NCI-H82 (cell line): Measurements from ENCODE around the gene MAGEA10.
"Not testable (repeated sequence)": the region's sequence is repeated elsewhere in the genome, so short reads cannot be mapped to it uniquely, and the experiment has no call there.

Experiments used
- DNase-seq: peaks from one replicate; lab custom pipeline; 2025; lab: John Stamatoyannopoulos, UW

The MAGEA10 gene

DNA sequence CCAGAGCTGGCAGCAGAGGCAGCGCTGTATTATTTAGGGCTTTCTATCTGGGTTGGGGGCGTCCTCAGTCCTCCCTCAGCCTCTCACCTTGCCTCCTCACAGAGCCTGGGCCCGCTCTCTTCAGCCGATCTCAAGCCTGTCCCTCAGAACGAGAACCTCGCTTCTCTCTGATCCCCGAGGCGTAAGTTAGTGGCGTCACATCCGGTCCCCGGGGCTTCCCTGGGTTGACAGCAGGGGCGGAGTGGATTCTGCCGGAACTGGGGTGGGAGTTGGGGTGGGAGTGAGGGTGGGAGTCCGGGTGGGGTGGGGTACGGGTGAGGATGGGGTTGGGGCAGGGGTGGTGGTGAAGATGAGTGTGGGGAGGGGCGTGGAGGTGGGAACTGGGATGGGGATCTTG, at the start of gene MAGEA10:
MAGEA10 (minus strand) TSS at position 190 of the 397 bp plus-strand sequence. CDS start 2,957 bp downstream, outside the sequence.
- peak; percentile 43 for DNase-seq

DNA sequence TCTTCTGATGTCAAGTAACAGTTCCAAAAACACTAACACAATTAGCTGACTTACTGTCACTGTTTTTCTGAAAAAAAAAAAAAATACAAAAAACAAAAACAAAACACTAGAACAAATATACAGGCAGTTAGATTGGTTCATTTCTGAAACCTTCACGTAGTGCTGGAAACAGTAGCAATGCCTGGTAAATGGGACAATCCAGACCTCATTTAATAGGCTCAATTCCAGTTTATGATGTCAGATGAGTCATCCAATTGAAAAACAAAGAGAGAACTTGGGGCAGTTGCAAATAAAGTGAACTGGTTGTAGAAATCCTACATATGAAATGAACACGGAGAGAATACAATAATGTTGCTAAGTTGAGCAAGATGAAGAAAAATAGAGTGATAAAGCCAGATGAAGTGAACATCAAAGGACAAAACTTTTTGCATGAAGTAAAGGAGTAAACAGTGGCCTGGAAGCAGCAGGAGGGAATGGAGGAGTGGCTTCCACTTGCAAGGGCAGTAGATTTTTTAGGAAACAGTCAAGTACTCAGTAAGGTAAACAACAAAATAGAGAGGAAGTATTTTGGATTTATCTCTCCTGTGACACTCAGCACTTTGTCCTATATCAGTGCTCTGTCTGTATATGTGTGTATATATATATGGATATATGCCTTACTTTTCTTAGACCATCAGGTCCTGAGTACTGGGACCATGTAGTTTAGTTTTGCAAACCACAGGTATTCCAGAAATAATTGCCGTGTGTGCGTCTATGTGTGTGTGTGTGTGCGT, 39.3 kb upstream of the MAGEA10 start:
- no peak for DNase-seq

DNA sequence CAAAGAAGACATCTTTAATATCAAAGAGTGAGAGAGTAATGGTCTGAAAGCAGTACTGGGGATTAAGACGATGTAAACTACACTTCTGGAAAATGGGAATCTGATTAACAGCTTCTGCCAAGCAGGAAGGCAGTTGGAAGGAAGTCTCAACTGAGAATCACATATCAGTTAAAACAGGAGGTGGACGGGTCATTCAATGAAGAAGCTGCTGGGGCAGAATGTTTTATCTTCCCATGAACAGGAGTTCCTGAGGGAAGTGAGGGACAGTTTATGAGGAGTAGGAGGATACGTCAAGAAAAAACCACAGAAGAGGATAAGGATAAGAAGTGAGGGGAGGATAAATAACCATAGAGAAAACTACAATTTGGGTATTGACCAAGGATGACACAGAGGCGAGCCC, 38.7 kb upstream of the MAGEA10 start:
- DNase-seq = no peak

DNA sequence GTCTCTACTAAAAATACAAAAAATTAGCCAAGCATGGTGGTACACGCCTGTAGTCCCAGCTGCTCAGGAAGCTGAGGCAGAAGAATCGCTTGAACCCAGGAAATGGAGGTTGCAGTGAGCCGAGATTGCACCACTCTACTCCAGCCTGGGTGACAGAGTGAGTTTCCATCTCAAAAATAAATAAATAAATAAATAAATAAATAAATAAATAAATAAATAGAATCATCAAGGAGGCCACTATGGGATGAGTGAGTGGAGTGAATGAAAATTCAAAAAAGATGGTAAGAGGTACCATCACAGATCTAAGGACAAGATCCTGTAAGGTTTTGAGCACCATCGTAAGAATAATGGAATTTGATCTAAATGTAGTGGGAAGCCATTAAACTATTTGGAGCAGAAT, 37.5 kb upstream of the MAGEA10 start:
- DNase-seq = not testable (repeated sequence)

DNA sequence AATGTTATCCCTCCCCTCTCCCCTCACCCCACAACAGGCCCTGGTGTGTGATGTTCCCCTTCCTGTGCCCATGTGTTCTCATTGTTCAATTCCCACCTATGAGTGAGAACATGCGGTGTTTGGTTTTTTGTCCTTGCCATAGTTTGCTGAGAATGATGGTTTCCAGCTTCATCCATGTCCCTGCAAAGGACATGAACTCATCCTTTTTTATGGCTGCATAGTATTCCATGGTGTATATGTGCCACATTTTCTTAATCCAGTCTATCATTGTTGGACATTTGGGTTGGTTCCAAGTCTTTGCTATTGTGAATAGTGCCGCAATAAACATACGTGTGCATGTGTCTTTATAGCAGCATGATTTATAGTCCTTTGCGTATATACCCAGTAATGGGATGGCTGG, 35.5 kb upstream of the MAGEA10 start:
- DNase-seq = not testable (repeated sequence)

DNA sequence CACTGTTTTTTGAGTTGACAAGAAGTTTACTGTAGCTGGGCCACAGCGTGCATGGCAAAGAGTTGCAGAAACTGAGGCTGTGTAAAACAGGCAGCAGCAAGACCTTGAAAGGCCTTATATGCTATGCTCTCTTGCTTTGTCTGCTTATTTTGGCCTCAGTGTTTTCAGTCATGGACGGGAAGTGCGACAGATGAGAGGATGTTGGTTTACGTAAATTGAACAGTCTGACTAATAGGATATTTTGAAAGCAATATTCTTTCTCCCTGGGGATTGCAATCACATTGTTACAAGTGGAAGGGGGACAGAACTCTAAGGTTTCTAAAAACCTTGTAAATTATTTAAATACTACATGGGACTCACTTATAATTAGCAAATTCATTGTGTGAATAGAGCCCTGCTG, 32.2 kb upstream of the MAGEA10 start:
- no peak for DNase-seq

DNA sequence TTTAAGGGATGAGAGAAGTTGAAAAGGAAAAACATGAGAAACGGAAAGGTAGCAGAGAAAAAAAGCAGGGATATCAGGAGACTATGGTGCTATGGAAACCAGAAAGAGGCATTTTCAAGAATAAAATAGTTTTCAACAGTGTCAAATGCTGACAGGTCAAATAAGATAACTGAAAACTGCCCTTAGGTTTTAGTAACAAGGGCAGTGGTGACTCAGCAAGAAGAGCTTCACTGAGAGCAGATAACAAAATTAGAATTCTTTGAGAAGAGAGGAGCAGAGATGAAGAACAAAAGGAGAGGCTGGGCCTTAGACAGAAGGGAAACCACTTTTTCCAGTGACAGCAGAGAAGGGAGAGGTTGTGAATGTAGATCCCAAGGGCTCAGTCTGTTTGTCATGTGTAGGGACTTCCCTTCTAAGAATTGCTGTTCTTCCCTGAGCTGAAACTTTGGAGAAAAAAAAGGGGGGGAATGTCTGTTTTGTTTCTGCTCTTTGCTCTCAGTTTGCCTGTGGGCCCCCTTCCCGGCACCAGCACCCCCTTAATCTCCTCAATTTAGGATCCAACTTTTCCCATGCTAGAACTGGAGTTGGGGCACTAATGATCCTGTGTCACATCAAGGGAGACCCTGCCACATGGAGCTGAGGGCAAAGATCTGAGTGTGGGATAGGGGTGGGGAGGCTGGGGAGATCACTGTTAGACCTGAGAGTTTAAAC, 26.8 kb upstream of the MAGEA10 start:
- DNase-seq = no peak

DNA sequence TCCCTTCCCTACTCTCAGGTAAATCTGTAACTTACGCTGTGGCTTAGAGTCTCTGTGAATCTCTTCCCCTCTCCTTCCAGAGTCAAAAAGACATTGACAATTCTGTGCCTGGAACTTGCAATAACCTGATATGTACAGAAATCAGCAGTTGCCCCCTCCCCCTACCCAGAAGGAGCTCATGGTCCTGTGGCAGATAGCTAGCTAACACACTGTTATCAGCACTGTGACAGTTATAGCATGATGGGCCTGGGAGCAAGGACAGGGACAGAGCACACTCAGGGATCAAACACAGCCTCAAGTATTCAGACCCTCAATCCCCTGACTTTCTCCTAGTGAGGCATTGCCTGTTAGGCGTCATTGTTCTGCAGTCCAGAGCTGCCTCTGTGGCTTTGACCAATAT, 18.7 kb upstream of the MAGEA10 start:
- no peak for DNase-seq

DNA sequence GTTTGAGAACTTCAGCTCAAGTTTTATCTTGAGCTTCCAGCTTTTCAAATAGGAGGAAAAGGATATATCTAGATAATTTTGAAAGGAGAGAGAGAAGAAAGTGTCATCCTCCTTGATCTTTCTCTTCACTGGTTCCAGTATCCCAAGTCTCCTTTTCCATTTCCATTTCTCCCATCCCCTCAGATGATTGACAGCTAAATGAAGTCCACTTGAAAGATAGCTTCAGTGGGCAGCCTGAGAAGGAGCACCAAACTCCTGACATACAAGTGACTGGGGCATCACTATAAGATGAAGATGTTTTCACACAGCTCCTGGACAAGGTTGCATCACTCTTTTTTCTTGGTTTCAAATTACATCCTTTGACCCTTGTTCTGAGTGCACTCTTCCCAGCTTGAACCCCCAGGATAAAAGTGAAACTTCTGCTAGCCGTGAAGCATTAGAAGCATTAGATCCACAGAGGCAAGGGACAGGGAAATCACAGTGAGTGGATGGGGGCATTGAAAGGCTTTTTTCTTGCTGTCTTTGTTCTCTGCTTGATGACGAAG, 17.5 kb upstream of the MAGEA10 start:
- no peak for DNase-seq

DNA sequence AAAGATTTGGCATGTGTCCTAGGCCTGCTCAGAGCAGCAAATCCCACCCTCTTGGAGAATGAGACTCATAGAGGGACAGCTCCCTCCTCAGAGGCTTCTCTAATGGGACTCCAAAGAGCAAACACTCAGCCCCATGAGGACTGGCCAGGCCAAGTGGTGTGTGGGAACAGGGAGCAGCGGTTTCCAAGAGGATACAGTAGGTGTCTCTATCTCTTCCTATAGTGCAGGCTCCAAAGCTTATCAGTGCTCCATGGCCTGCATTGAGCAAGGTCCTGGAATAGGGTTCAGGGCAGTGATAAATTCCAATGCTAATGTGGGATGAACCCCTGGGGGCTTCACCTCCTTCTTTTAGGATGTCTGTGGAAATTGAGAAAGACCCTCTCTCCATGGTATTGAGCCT, 15.7 kb upstream of the MAGEA10 start:
- no peak for DNase-seq

DNA sequence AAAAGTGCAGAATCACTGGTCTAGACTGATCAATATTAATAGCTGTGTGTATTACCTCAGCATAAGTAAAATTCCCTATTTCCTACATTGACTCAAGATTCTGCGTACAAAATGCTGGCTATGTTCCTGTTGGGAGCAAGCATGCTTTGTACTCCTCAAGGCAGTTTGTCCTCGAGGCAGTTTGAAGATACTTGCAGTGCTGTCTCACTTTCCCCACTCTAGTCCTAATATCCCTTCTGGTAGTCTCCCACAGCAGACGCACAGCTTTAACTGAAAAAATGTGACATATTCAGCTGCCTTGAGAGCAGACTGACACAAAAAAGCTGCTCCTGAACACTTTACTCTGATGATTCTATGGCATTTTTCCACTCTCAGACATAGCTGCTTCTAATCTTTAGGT, 12.9 kb upstream of the MAGEA10 start:
- no peak for DNase-seq

DNA sequence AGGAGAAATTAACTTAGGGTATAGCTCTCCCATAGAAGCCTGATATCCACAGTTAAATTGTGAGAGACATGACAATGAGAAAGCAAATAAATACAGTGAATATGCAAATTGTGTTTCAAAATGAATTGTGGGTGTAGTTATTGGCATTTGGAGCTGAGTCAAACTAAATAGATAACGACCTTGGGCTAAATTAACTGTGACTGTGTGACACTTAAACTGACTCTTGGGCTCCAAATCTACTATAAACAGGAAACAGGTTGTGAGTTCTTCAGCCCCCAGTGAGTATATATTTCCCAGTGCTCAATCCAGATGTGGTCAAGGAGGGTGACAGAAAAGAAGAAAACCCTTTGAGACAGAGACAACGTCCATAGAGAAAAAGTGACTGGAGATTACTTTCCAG, 11.3 kb upstream of the MAGEA10 start:
- no peak for DNase-seq

DNA sequence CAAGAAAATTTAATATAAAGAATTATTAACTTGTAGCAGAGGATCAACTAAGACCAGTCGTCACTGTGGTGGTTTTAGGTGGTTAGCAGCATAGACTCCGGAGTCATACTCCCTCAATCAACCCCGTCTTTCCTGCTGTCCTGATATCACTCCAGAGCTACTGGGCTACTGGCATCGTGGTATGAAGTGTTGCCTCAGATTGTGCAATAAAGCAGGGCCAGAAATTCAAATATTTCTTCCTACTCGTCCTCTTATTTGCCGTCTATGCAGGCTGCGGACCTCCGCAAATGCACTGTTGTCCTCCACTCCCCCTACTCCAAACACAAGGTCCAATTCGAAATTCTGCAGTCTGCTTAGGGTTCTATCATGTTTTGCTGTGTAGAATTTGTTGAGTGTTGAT, 1.2 kb upstream of the MAGEA10 start:
- DNase-seq = no peak

DNA sequence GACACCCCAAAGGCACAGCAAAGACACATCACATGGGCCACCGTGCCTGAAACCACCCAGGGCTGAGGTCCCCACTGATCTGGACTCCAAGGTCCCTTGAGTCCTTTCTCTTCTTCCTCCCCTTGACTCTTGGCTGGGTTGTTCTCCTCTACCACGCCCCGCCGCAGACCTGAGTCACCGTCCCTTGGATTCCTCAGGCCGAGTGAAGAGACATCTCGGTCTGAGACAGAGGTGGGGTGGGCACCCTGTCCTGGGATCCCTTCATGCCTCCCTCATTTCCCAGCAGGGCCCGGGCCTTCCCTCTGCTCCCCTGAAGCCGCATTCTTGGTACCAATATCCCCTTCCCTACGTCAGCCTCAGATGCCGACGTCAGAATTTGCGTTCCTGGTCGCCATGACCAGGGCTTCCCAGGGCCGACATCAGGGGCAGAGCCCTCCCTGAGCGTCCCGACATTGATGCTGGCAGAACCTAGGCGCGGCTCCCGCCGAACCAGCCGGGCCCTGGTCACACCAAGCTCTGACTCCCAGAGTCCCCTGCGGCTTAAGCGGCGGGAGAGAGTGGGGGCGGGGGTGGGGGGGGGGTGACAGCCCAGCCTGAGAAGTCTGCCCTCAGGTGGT, 498 bp downstream of the MAGEA10 start:
- DNase-seq = peak; percentile 29

DNA sequence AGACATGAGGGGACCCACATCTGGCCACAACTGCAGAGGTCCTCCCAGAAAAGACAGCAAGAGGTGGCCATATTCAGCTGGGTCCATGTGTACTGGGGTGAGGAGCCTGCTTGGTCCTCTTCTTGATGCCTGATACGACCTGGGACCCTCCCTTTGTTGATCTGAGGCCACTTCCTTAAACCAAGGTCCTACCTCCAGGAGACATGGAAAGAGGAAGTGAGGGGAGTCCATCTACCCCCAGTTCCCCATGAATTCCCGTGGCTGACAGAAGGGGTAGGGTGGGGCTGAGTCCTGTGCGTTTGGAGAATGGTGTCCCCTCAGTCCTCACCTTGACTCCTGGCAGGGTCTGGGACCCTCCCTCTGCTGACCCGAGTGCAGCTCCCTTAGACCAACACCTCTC, 2.1 kb downstream of the MAGEA10 start:
- DNase-seq = no peak

DNA sequence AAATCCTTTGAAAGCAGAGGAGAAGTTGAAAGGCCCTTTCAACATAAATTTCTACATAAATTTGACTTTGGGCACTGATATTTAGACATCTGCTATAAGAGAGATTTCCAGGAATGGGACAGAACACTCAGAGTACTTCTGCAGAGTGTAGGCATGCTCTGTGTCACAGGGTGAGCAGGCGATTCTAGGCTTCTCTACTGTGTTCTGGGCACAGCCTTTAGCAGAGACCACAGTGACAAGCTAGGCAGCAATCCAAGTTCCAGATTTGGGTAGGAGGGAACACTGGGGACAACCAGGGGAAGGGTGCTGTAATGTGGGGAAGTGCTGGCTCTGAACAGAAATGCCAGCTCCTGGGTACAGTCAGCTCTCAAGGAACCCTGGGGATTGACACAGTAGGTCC, 6.9 kb downstream of the MAGEA10 start:
- DNase-seq = no peak

DNA sequence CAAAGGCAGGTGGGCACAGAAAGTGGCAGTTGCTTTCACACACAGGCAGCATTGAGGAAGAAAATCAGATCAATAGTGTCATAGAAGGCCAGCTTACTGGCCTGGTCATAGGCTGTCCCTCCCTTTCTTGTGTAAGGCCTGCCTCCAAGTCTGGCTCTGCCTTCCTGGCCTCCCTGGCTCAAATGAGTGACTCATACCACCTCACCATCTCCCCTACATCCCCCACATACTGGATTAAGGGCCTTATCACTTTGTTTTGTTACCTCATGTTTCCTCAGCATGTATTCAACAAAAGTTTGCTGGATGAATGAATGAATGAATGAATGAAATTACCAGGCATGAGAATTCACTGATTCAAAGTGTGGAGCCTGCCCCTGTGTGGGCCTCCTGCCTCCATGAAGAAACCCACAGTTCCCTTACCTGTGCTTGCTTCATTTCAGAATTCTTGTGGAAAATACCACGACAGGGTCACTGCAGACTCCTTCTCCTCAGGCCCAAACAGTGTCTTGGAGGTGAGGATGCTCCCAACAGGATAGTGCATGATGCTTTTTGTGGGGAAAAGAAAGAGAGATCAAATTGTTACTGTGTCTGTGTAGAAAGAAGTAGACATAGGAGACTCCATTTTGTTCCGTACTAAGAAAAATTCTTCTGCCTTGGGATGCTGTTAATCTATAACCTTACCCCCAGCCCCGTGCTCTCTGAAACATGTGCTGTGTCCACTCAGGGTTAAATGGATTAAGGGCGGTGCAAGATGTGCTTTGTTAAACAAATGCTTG, 9.1 kb downstream of the MAGEA10 start:
- not testable (repeated sequence) for DNase-seq

DNA sequence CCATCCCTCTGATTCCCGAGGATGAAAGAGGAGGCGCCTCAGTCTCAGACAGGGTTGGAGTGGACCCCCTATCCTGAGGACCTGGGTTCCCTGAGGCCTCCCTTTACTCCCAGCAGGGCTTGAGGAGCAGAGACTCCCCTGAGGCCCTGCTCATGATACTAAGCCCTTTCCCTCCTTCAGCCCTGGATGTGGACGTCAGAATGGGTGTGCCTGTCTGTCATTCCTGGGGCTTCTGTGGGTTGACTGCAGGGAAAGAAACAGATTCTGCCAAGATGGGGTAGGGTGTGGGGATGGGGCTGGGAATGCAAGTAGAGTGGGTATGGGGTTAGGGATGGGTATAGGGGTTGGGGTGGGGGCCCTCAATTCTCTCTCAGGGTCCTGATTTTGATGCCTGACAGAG, 21.1 kb downstream of the MAGEA10 start:
- DNase-seq = no peak

DNA sequence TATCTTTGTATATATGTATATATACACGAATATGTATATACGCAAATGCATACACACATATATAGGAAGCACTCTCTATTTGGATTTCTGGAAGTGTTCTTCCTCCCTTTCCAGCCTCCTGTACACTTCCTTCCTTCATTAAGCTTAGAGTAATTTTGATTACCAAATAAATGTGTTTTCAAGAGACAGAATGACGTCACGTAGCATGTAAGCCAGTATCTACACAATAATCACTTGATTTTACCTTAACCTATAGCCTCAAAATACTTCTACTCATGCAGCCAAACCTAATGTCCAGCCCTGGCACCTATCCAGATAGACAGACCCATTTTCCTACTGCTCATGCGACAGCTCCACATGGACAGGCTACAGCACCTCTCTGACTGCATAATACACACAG, 29.9 kb downstream of the MAGEA10 start:
- DNase-seq = no peak

DNA sequence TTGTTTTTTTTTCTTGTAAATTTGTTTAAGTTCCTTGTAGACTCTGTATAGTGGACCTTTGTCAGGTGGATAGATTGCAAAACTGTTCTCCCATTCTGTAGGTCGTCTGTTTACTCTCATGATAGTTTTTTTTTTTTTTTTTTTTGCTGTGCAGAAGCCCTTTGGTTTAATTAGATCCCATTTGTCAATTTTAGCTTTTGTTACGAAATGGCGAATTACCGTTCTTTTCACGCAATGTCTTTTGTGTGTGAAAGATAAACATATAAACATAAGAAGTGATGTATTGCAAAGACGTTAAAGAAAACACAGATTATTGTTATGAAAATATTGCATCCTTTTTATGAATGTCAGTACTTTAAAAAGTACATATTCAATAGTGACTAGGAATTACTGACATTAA, 34.5 kb downstream of the MAGEA10 start:
- DNase-seq = no peak

DNA sequence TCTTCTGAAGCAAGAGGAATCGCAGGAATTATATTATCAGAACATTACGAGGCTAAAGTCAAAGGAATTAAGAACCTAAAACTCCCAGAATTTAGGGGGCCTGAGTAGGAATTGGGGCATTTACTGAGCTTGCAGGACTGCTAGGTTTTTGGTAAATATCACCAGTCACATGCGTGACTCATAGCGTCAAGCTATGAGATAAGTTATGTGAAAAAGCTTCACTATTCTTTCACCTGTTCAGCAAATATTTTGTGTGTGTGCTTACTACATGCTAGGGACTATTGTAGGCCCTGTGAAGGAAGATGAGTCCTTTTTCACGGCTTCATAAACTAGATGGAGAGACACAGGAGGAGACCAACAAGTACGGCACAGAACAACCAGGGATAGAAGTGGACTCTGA, 52.2 kb downstream of the MAGEA10 start:
- DNase-seq = no peak
